Lung (tissue), 12 donors: ENCODE results near the gene AS3MT. TPM values are rescaled to one million over a fixed set of nuclear protein-coding genes. Genes with fewer than 3 reads are reported as not detected.
"Not testable (repeated sequence)": the region's sequence is repeated elsewhere in the genome, so short reads cannot be mapped to it uniquely, and the experiment has no call there.

Experiments used
- ATAC-seq: fragments of 200-7000 bp; cut with Tn5 transposase; one replicate; pipeline ENCODE4 v1.9.1; 2020; ENCODE audit warnings: moderate number of reproducible peaks; ENCODE audit not compliant: insufficient read depth, low FRiP score
- DNase-seq, 3 donors: peaks; one replicate each; pipeline ENCODE4 v3.0.0-alpha.2; 2013 to 2017
- H3K27ac ChIP-seq, 2 donors: one replicate each; pipeline ENCODE4 v1.5.1; 2013; ENCODE audit warnings: mild to moderate bottlenecking in 2 of 2, moderate library complexity in 2 of 2, control low read depth in 1 of 2, inconsistent platforms in 1 of 2, low read depth in 1 of 2, low read length in 1 of 2
- H3K27me3 ChIP-seq, 3 donors: one replicate each; pipeline ENCODE4 v1.5.1; 2013; ENCODE audit warnings: low read length in 2 of 3; ENCODE audit not compliant: control insufficient read depth in 3 of 3, insufficient read depth in 3 of 3
- H3K36me3 ChIP-seq, 4 donors: one replicate each; pipeline ENCODE4 v1.5.1; 2013; ENCODE audit warnings: low read length in 4 of 4, mild to moderate bottlenecking in 1 of 4, moderate library complexity in 1 of 4; ENCODE audit not compliant: control insufficient read depth in 4 of 4, insufficient read depth in 4 of 4
- H3K4me1 ChIP-seq, 5 donors: one replicate each; pipeline ENCODE4 v1.5.1; 2013; ENCODE audit warnings: low read length in 5 of 5, mild to moderate bottlenecking in 2 of 5, moderate library complexity in 1 of 5; ENCODE audit not compliant: control insufficient read depth in 5 of 5, insufficient read depth in 5 of 5
- H3K4me3 ChIP-seq: one replicate; pipeline ENCODE4 v1.5.1; 2013; ENCODE audit warnings: mild to moderate bottlenecking, control low read depth, moderate library complexity
- H3K9ac ChIP-seq, 2 donors: one replicate each; pipeline ENCODE4 v1.5.1; 2013; ENCODE audit warnings: low read length in 2 of 2, control low read depth in 1 of 2; ENCODE audit not compliant: insufficient read depth in 1 of 2
- H3K9me3 ChIP-seq, 4 donors: one replicate each; pipeline ENCODE4 v1.5.1; 2013; ENCODE audit warnings: low read length in 3 of 4, mild to moderate bottlenecking in 1 of 4, moderate library complexity in 1 of 4; ENCODE audit not compliant: control insufficient read depth in 4 of 4, insufficient read depth in 3 of 4
- whole genome bisulfite sequencing, 2 donors: extraction: QIAGEN DNeasy Blood & Tissue Kit; methylation state at CpG; one replicate each; pipeline ENCODE4 v1.1.7; 2013; 5-methylcytosine and 5-hydroxymethylcytosine counted together
- polyA plus RNA-seq, 2 donors: library from polyadenylated mRNA; stranded (reverse); fragments of 200-250 nt; gene quantifications; one replicate each; pipeline ENCODE4 v1.2.1, GENCODE V29; 2013
- total RNA-seq, 2 donors: library from RNA; depleted of rRNA in 1 of 2; stranded (reverse); fragments of >200 nt in 1 of 2; gene quantifications; one replicate each; pipeline ENCODE4 v1.2.1, GENCODE V29; 2014 to 2021
- TF ChIP-seq, protein P1 (sequence below): IDR thresholded peaks from 2 replicates; pipeline ENCODE4 v1.5.1; 2012; ENCODE audit warnings: mild to moderate bottlenecking; ENCODE audit errors: control extremely low read depth, extremely low read depth
- donor health status: control.
- donor health status: control.
- donor health status: Bipolar disorder and iron deficiency.
- donor health status: healthy.
- donor health status: DM: yes; HTN: yes; CAD: no.

The AS3MT gene
- total and polyA plus RNA-seq, 4 donors, result 0.86 to 5.8 (median 2.9) TPM

DNA sequence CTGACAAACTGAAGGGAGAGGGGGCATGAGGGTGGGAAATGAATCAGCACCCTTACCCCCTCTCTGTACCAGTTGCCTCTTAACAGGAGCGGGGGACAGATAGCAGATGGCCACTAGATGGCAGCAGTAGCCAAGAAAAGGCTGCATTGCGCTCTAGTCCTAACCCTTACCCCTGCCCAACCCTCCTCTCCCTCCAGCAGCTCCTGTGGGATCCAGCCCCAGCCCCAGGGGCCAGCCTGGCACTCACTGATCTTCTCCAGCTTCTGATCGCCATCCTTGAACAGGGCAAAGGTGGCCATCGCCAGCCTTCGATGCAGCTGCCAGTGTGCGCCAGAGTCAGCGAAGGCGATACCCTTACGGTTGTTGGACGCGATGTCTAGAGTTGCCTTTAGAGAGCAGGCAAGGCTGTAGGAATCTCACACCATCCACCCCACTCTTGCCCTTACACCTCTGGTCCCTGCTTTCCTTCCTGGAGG lies 34.2 kb upstream of the AS3MT start:
- WGBS, 2 donors, result 67% methylated on average over 11 of the region's 11 CpGs
- TF ChIP-seq, protein P1, sequence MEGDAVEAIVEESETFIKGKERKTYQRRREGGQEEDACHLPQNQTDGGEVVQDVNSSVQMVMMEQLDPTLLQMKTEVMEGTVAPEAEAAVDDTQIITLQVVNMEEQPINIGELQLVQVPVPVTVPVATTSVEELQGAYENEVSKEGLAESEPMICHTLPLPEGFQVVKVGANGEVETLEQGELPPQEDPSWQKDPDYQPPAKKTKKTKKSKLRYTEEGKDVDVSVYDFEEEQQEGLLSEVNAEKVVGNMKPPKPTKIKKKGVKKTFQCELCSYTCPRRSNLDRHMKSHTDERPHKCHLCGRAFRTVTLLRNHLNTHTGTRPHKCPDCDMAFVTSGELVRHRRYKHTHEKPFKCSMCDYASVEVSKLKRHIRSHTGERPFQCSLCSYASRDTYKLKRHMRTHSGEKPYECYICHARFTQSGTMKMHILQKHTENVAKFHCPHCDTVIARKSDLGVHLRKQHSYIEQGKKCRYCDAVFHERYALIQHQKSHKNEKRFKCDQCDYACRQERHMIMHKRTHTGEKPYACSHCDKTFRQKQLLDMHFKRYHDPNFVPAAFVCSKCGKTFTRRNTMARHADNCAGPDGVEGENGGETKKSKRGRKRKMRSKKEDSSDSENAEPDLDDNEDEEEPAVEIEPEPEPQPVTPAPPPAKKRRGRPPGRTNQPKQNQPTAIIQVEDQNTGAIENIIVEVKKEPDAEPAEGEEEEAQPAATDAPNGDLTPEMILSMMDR, result peak; percentile 92
- Histone ChIP-seq H3K27me3 (no peaks in the 10 kb centered on the region), H3K4me3 (no peak overlapping the region), H3K27ac (no peak overlapping the region), H3K36me3 (no peaks in the 10 kb centered on the region), H3K9me3 (no peaks in the 10 kb centered on the region), H3K4me1 (peaks cover 0 to 2% (median 0%) of the 10 kb centered on the region in 5 donors), H3K9ac (no peak overlapping the region)
- ATAC-seq (peak; percentile 84), DNase-seq (peak; percentile 82 to 87 (median 83))

DNA sequence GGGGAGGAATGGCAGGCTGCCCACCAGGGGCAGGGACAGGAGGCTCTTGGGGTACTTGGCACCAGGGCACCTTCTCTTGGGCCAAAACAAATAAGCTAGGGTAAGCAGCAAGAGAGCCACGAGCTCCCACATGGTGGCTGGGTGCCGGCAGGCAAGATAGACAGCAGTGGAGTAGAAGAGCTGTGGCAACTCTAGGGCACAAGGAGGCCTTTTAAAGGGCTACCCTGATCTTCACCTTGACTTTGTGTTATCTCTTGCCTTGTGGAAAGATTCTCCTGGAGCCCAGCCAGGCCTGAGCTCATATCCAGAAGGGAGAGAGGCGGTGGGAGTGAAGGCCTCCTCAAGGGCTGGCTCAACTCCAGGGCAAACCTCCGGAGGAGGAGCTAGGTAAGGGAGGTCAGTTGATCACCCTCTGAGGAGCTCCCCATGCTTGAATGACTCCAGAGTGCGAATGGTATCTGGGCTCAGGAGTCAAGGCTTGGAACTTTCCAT lies 32.0 kb upstream of the AS3MT start, which contains the start of gene CYP17A1:
Gene CYP17A1 (minus strand): TSS at position 184 of the 492 bp plus-strand sequence. CDS start 52 bp downstream, at position 132.
- Histone ChIP-seq H3K9me3 (no peaks in the 10 kb centered on the region), H3K4me3 (no peak within 1 kb of the TSS), H3K27me3 (no peaks in the 10 kb centered on the region), H3K36me3 (no peaks in the 10 kb centered on the region), H3K27ac (no peak within 1 kb of the TSS), H3K4me1 (no peaks in the 10 kb centered on the region), H3K9ac (no peak within 1 kb of the TSS)
- TF ChIP-seq, protein P1, result no peak
- ATAC-seq (peak; percentile 28), DNase-seq (peak in 1 of 3 donors; percentile 32)
- WGBS, 2 donors, result 50 to 65% methylated on average over 5 of the region's 5 CpGs

DNA sequence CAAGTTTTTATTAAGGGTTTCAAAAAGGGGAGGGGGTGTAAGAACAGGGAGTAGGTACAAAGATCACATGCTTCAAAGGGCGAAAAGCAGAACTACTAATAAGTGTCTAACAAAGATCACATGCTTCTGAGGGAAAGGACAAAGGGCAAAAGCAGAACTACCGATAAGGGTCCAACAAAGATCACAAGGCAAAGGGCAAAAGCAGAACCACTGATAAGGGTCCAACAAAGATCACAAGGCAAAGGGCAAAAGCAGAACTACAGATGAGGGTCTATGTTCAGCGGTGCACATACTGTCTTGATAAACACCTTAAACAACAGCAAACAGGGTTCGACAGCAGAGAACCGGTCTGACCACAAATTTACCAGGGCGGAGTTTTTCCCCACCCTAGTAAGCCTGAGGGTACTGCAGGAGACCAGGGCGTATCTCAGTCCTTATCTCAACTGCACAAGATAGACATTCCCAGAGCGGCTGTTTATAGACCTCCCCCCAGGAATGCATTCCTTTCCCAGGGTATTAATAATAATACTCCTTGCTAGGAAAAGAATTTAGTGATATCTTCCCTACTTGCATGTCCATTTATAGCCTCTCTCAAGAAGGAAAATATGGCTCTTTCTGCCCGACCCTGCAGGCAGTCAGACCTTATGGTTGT lies 30.9 kb upstream of the AS3MT start:
- H3K9me3 ChIP-seq, ATAC-seq, DNase-seq, H3K27me3 ChIP-seq, H3K4me1 ChIP-seq, H3K9ac ChIP-seq, H3K36me3 ChIP-seq, H3K4me3 ChIP-seq, H3K27ac ChIP-seq: not testable (repeated sequence)
- WGBS, 2 donors, result 88 to 89% methylated on average over 9 of the region's 9 CpGs

DNA sequence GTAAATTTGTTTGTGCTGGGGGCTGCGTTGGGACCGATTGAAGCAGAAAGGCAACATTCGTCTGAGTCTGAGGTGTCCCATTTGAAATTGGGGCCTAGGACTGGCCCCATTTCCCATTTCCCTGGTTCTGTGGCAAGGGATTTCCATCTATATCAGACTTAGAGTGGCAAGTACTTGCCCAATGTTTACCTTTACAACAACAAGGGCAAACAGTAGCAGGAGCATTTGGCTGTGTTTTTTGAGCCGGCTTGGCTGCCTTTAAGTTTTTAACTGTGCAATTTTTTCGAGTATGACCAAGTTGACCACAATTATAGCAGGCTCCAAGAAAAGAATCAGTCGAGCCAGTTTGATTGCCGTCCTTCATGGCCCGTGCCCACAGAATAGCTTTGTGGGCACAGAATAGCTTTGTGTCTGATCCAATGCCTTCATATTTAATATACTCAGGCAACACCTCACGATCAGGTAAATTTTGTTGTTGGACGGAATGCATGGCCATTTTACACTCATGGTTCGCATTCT lies 27.4 kb upstream of the AS3MT start:
- Histone ChIP-seq H3K4me3 (no peak overlapping the region), H3K9ac (no peak overlapping the region), H3K36me3 (no peaks in the 10 kb centered on the region), H3K4me1 (peaks cover 0 to 2% (median 0%) of the 10 kb centered on the region in 5 donors), H3K27me3 (no peaks in the 10 kb centered on the region), H3K9me3 (no peaks in the 10 kb centered on the region), H3K27ac (no peak overlapping the region)
- 67 to 92% methylated on average over 11 of the region's 11 CpGs for WGBS, 2 donors
- ATAC-seq (no peak), DNase-seq (no peak)
- TF ChIP-seq, protein P1, result no peak

DNA sequence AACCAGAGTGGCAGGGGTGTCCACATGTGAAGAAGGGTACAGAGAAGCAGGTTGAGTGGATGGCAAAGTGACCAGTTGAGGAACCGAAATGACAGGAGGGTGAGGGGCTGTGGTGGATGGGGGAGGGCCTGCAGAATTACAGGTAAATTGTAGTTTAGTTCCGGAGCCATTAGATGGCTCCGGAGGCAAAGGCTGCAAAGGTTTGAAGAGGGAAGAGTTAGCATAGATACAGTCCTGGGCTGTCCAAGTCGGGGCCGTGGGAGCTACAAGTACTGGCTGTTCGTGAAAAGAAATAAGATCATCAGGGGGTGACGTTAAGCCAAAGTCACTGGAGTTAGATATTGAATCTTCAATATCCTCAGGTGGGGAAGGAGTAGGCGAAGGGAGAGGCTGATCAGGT lies 26.1 kb upstream of the AS3MT start:
- not testable (repeated sequence) for H3K27me3 ChIP-seq

DNA sequence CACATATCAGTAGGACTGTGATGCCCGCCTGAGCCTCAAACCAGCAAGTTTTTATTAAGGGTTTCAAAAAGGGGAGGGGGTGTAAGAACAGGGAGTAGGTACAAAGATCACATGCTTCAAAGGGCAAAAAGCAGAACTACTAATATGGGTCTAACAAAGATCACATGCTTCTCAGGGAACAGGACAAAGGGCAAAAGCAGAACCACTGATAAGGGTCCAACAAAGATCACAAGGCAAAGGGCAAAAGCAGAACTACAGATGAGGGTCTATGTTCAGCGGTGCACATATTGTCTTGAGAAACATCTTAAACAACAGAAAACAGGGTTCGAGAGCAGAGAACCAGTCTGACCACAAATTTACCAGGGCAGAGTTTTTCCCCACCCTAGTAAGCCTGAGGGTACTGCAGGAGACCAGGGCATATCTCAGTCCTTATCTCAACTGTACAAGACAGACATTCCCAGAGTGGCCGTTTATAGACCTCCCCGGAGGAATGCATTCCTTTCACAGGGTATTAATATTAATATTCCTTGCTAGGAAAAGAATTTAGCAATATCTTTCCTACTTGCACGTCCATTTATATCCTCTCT lies 25.0 kb upstream of the AS3MT start:
- H3K27me3 ChIP-seq, H3K4me1 ChIP-seq, H3K27ac ChIP-seq, ATAC-seq, H3K9ac ChIP-seq, H3K36me3 ChIP-seq, H3K9me3 ChIP-seq, DNase-seq, H3K4me3 ChIP-seq: not testable (repeated sequence)
- 88 to 91% methylated on average over 6 of the region's 6 CpGs for WGBS, 2 donors

More for the DNA sequence above, 26.1 kb upstream of the AS3MT start:
- not testable (repeated sequence) for H3K27ac ChIP-seq, ATAC-seq, H3K9me3 ChIP-seq, DNase-seq, H3K4me1 ChIP-seq, H3K9ac ChIP-seq, H3K4me3 ChIP-seq, H3K36me3 ChIP-seq
- 66 to 82% methylated on average over 8 of the region's 8 CpGs for WGBS, 2 donors
